Activated T-helper 17 cell treated with anti-CD3 and anti-CD28 coated beads, Interleukin-2, amount 50 U/mL, for 72 hours (primary cell): ENCODE data around the gene DNAJC4. TPM values are rescaled to one million over a fixed set of nuclear protein-coding genes. Genes with fewer than 3 reads are reported as not detected.

Experiments
- ATAC-seq: fragments of 150-1000 bp; cut with Tn5 transposase; replicated peaks from 2 replicates; pipeline ENCODE4 v1.10.0; 2021; ENCODE audit warnings: mild to moderate bottlenecking, moderate library complexity
- H3K27ac Mint-ChIP-seq: one replicate; pipeline ENCODE4 v1.8.0; 2022; ENCODE audit warnings: mixed read lengths
- H3K27me3 Mint-ChIP-seq: one replicate; pipeline ENCODE4 v1.8.0; 2022; ENCODE audit warnings: mixed read lengths
- H3K36me3 Mint-ChIP-seq: one replicate; pipeline ENCODE4 v1.8.0; 2022; ENCODE audit warnings: low read depth, mild to moderate bottlenecking, mixed read lengths
- H3K4me1 Mint-ChIP-seq: one replicate; pipeline ENCODE4 v1.8.0; 2022; ENCODE audit warnings: mixed read lengths
- H3K4me3 Mint-ChIP-seq: one replicate; pipeline ENCODE4 v1.8.0; 2022; ENCODE audit warnings: mild to moderate bottlenecking, mixed read lengths
- H3K9me3 Mint-ChIP-seq: one replicate; pipeline ENCODE4 v1.8.0; 2022; ENCODE audit warnings: mixed read lengths
- total RNA-seq, 2 donors: library from RNA; stranded (reverse); gene quantifications; one replicate each; pipeline ENCODE4 v1.2.3, GENCODE V29; 2022

The DNAJC4 gene
- total RNA-seq, 2 donors from 2014 or later: 19.9 to 39.7 TPM

DNA sequence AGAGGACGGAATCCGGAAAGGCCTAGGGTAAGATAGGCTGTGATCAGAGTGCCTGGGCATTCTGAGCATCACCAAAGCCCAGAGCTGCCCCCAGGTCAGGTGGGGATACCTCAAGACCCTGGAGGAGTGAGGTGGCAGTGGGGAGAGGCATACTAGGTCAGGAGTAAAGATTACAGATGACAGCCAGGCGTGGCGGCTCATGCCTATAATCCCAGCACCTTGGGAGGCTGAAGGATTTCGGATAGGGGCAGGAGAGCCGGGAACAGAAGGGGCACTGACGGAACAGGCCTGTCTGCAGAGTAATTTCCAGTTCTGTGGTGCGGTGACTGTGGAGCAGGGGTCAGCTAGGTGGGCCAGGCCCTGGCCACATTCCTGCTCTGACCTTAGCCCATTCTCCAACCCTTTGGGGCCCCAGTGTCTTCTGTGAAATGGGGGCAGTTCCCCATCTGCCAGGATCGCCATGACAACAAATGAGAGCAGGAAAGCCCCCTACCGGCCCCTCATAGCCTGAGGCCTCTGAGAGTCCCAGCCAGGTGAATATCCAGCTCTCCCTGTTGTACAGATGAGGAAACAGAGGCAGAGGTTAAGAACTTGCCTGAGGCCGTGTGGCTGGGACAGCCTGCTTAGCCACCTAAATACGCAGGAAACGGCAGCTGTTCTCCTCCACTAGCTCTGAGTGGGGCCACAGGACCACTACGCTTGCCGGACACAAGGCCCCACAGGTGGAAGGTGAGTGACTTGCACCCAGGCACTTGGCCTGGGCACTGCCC is 44.9 kb downstream of the DNAJC4 start:
- no peak for ATAC-seq
- H3K27ac Mint-ChIP-seq: no peak overlapping the region
- H3K4me1 Mint-ChIP-seq: peaks cover 8% of the 10 kb centered on the region
- no peak overlapping the region for H3K4me3 Mint-ChIP-seq
- H3K9me3 Mint-ChIP-seq: no peaks in the 10 kb centered on the region
- H3K27me3 Mint-ChIP-seq: no peaks in the 10 kb centered on the region
- H3K36me3 Mint-ChIP-seq: peaks cover 31% of the 10 kb centered on the region

DNA sequence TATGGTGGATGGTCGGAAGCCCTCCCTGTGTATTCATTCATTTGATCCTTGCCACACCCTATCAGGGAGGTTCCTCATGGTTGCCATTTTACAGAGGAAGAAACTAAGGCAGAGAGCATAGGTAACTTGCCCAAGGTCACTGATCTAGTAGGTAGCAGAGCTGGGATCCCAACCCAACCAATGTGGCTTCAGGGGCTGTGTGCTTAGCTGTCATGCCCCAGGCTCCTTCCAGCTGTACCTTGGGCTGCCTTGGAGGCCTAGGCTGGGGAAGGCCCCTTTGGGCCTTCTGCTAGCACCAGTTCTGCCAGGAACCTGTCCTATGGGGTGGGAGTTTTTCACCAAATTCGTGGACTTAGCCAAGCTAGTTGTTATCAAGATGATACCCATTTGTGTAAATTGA is 45.5 kb downstream of the DNAJC4 start:
- peaks cover 8% of the 10 kb centered on the region for H3K4me1 Mint-ChIP-seq
- no peak for ATAC-seq
- peaks cover 27% of the 10 kb centered on the region for H3K36me3 Mint-ChIP-seq
- no peaks in the 10 kb centered on the region for H3K9me3 Mint-ChIP-seq
- H3K27ac Mint-ChIP-seq: no peak overlapping the region
- H3K27me3 Mint-ChIP-seq: no peaks in the 10 kb centered on the region
- no peak overlapping the region for H3K4me3 Mint-ChIP-seq

DNA sequence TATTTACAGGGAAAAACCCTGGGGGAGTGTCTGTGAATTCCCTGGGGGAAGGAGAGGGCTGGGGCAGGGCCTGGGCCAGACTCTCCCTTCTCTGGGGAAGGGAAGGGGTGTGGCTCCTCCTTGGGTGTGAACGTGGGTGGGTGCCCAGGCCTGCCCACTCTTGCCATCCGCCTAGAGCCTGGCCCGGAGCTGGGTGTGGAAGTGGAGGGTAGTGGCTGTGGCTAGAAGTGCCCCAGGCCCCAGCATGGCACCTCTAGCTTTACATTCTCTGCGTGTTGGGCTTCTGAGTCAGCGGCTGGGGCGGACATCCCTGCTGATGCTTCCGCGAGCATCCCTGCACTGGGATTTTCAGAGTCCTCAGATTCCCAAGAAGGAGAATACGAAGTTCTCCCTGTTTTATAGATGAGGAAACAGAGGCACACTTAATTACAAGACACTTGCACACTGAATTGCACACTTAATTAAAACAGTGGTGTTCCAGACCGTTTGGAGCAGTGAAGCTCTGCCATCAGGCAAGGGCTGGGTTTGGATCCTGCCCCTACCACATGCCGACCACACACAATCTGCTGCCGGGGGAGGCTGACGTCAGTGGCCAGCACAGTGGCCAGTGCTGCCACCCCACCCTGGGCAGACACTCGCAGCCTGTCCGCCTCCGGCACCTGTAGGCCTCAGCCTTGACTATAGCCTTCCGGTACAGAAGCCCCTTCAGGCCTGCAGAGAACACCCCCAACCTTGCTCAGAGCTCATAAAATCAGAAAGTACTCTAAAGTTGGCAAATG is 46.5 kb downstream of the DNAJC4 start:
- peaks cover 11% of the 10 kb centered on the region for H3K4me1 Mint-ChIP-seq
- H3K9me3 Mint-ChIP-seq: no peaks in the 10 kb centered on the region
- no peak overlapping the region for H3K4me3 Mint-ChIP-seq
- no peak overlapping the region for H3K27ac Mint-ChIP-seq
- peaks cover 35% of the 10 kb centered on the region for H3K36me3 Mint-ChIP-seq
- ATAC-seq: no peak
- no peaks in the 10 kb centered on the region for H3K27me3 Mint-ChIP-seq

DNA sequence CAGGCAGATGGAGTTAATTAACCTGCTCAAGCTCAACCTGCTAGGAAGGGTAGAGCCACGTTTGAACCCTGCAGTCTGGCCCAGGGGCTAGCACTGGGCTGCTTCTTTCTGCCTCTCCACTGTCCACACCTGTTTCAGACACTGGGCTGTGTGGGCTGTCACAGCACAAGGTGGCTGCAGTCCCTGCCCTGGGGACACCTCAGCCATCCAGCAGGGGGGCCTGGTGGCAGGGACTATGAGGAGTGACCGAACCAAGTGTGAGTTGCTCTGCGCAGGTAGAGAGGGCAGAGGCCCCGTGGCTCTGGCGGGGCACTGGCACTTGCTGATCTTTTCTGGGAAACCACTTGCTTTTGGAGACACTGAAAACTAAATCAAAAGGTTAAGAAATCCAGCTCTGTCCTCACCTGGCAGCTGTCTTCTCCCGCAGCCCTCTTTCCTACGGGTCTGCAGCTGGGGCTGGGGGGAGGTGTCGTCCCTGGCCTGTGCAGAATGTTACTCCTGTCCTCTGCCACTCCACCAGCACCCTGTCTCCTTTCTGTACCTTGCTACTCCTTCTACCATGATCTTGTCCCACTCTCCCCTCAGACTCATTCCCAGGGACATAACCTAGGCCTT is 48.3 kb downstream of the DNAJC4 start:
- Mint-ChIP-seq H3K27me3 (no peaks in the 10 kb centered on the region), H3K9me3 (no peaks in the 10 kb centered on the region), H3K4me3 (no peak overlapping the region), H3K36me3 (peaks cover 38% of the 10 kb centered on the region), H3K4me1 (peaks cover 9% of the 10 kb centered on the region), H3K27ac (peak overlapping the region; percentile 9)
- ATAC-seq: no peak

DNA sequence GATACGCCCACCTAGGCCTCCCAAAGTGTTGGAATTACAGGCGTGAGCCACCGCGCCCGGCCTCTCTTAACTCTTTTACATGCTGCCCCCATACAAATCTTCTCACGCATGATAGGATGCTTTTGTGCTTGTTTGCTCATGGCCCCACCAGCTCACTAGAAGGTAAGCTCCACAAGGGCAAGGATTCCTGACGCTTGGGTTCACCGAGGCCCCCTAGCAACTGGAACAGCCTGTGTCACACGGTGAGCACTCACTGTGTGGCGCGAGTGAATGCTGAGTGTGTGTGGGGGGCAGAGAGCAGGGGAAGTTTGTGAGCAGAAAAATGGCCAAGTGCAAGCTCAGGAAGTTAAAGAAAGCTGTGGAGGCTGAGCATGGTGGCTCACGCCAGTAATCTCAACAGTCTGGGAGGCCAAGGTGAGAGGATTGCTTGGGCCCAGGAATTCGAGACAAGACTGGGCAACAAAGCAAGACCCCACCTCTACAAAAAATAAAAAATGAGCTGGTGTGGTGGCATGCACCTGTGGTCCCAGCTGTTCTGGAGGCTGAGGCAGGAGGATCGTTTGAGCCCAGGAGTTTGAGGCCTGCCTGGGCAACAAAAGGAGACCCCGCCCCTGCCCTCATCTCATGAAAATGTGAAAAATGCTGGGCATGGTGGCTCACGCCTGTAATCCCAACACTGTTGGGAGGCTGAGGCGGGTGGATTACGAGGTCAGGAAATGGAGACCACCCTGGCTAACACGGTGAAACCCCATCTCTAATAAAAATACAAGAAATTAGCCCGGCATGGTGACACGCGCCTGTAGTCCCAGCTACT is 51.8 kb downstream of the DNAJC4 start:
- Mint-ChIP-seq H3K27ac (peak overlapping the region; percentile 38), H3K36me3 (peaks cover 33% of the 10 kb centered on the region), H3K4me3 (peak overlapping the region; percentile 80), H3K9me3 (no peaks in the 10 kb centered on the region), H3K27me3 (no peaks in the 10 kb centered on the region), H3K4me1 (peaks cover 14% of the 10 kb centered on the region)
- ATAC-seq: no peak

DNA sequence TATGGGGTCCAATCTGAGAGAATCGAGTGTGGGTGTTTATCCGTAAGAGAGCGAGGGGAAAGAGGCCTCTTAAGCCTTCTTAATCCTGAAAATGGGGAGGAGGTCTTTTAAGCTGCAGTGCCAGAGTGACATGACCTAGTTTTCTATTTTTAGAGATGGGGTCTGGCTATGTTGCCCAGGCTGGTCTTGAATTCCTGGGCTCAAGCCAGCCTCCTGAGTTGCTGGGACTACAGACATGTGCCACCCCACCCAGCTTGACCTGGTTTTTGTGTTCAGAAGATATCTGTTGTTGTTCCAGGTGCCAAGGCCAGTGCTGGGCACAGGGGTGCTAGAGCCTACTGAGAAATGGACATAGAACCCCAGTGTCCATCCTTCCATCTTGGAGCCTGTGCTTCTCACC is 52.7 kb downstream of the DNAJC4 start:
- peak overlapping the region; percentile 80 for H3K4me3 Mint-ChIP-seq
- H3K36me3 Mint-ChIP-seq: peaks cover 33% of the 10 kb centered on the region
- ATAC-seq: no peak
- peak overlapping the region; percentile 75 for H3K27ac Mint-ChIP-seq
- H3K9me3 Mint-ChIP-seq: no peaks in the 10 kb centered on the region
- H3K4me1 Mint-ChIP-seq: peaks cover 14% of the 10 kb centered on the region
- no peaks in the 10 kb centered on the region for H3K27me3 Mint-ChIP-seq

Other genes with a start within 250 kb of the DNAJC4 start
- 10 to 100 TPM; 59.4 to 84.2 TPM for gene OTUB1, start 244.1 kb upstream of the DNAJC4 start, total RNA-seq
- not detected for gene FLRT1, start 194.6 kb upstream of the DNAJC4 start, total RNA-seq
- 1 to 10 TPM; 5.4 to 9.6 TPM for gene MACROD1, start 64.4 kb upstream of the DNAJC4 start, total RNA-seq
- gene STIP1, start 44.4 kb upstream of the DNAJC4 start, total RNA-seq: 100 to 1,000 TPM; 259 to 462 TPM
- 100 to 1,000 TPM; 172 to 191 TPM for gene FERMT3, start 23.8 kb upstream of the DNAJC4 start, total RNA-seq
- 10 to 100 TPM; 20.3 to 48.4 TPM for gene TRPT1, start 4.4 kb upstream of the DNAJC4 start, total RNA-seq
- gene NUDT22, start 4.3 kb upstream of the DNAJC4 start, total RNA-seq: 10 to 100 TPM; 77.4 to 98.4 TPM
- 10 to 100 TPM; 74.1 to 83.5 TPM for gene VEGFB, start 4.0 kb downstream of the DNAJC4 start, total RNA-seq
- 10 to 100 TPM; 16.3 to 45.2 TPM for gene FKBP2, start 10.5 kb downstream of the DNAJC4 start, total RNA-seq
- gene PPP1R14B, start 16.4 kb downstream of the DNAJC4 start, total RNA-seq: 100 to 1,000 TPM; 236 to 276 TPM
- gene PLCB3, start 21.0 kb downstream of the DNAJC4 start, total RNA-seq: 10 to 100 TPM; 13.1 to 22.8 TPM
- 10 to 100 TPM; 21.5 to 38.5 TPM for gene BAD, start 54.1 kb downstream of the DNAJC4 start, total RNA-seq
- 10 to 100 TPM; 40.6 to 41.4 TPM for gene GPR137, start 55.3 kb downstream of the DNAJC4 start, total RNA-seq
- gene KCNK4, start 60.8 kb downstream of the DNAJC4 start, total RNA-seq: not detected
- gene CATSPERZ, start 69.8 kb downstream of the DNAJC4 start, total RNA-seq: not detected
- 10 to 100 TPM; 31.2 to 55.7 TPM for gene ESRRA, start 75.0 kb downstream of the DNAJC4 start, total RNA-seq
- gene TRMT112, start 87.0 kb downstream of the DNAJC4 start, total RNA-seq: 100 to 1,000 TPM; 157 to 218 TPM
- gene PRDX5, start 87.6 kb downstream of the DNAJC4 start, total RNA-seq: 100 to 1,000 TPM; 124 to 164 TPM
- gene CCDC88B, start 109.7 kb downstream of the DNAJC4 start, total RNA-seq: 100 to 1,000 TPM; 120 to 125 TPM
- 10 to 100 TPM; 14.8 to 33.3 TPM for gene RPS6KA4, start 128.6 kb downstream of the DNAJC4 start, total RNA-seq